ENCODE results near the gene PPP1R12C.
"Not testable (repeated sequence)": the region's sequence is repeated elsewhere in the genome, so short reads cannot be mapped to it uniquely, and the experiment has no call there.

Gene PPP1R12C

DNA sequence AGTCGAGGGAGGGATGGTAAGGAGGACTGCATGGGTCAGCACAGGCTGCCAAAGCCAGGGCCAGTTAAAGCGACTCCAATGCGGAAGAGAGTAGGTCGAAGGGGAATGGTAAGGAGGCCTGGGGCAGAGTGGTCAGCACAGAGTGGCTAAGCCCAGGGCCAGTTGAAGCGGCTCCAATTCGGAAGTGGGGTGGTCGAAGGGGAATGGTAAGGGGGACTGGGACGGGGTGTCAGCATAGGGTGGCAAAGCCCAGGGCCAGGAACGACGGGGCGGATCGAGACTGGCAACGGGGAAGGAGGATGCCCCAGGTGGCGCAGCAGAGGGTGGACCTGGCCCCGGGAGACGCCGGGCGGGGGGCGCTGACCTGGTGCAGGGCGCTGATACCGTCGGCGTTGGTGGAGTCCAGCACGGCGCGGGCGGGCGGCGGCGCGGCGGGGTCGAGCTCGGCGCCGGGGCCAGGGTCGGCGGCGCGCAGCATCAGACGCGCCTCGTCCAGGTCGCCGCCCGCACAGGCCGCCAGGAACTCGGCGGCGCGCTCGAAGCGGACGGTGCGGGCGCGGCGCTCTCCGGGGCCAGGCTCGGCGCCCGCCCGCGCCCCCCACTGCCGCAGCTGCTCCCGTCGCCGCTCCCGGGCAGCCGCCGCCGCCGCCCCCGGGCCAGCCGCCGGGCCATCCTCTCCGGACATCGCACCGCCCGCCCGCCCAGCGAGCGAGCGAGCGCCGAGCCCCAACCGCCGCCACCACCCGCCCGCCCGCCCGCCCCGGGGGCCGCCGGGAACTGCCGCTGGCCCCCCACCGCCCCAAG, at the start of gene PPP1R12C:
TSS of gene PPP1R12C (minus strand) at position 779 of the 804 bp plus-strand sequence. CDS start at position 685, 94 bp downstream.
- peak in 4 of 14 donors; percentile 19 to 53 (median 38) for DNase-seq

DNA sequence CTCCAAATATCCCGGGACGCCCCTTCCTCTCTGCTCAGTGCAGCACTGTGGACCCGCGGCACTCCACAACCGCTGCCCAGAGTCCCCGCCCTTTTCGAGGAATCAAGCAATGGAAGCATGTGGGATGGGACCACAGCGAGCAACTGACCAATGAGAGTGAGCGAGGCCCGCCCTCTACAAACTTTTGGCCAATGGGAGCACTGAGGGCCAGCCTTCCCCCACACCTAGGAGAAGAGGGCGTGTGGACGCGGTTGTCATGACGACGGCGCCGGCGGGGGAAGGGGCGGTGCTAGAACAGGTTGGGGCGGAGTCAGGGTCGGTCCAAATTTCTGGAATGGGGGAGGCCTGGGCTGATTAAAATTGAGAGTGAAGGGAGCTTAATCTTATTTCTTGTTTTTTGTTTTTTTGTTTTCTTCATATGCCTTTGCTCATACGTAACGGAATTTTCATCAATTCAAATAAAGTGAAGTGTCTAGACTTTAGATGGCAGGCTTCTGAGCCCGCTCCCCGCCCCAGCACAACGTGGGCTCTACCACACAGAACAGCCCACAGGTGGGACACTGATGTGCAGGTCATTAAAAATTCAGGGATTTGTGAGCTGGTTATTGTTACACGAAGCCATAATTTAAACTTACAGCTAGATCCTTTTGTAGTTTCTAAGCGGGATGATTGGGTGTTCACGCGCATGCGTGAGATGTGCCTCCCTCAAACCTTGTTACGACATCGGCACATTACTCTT, 49.3 kb upstream of the PPP1R12C start, which contains the start of gene DNAAF3:
TSS of gene DNAAF3 (minus strand) at position 84 of the 739 bp plus-strand sequence. CDS start 200 bp downstream, outside the sequence.
- peak; percentile 12 to 90 (median 70) for DNase-seq

DNA sequence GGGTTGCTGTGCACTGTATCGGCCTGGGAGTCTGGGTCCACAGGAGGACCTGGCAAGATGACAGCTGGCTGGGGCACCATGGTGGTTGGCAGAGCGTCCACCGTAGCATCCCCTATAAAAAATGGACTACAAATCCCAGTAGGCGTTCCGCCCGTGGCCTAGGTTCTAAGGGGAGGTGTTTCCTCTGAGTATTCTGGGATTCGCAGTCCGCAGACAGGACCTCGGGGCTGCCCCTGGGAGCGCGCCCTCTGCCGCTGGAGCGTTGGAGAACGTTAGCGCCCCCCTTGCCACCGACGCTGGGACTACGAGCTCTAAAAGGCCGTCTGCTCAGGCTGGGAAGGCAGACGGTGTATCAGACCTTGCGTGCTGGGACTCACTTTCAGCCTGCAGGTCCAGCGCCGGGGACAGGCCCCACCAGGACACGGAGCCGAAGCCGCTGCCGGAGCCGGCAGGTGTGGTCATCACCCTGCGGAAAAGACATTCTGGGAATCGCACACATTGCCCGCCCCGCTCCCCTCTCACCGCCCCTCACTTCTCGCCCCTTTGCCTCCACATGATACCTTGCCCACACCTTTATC, 48.6 kb upstream of the PPP1R12C start:
- DNase-seq, result peak in 7 of 14 donors; percentile 29 to 54 (median 37)

DNA sequence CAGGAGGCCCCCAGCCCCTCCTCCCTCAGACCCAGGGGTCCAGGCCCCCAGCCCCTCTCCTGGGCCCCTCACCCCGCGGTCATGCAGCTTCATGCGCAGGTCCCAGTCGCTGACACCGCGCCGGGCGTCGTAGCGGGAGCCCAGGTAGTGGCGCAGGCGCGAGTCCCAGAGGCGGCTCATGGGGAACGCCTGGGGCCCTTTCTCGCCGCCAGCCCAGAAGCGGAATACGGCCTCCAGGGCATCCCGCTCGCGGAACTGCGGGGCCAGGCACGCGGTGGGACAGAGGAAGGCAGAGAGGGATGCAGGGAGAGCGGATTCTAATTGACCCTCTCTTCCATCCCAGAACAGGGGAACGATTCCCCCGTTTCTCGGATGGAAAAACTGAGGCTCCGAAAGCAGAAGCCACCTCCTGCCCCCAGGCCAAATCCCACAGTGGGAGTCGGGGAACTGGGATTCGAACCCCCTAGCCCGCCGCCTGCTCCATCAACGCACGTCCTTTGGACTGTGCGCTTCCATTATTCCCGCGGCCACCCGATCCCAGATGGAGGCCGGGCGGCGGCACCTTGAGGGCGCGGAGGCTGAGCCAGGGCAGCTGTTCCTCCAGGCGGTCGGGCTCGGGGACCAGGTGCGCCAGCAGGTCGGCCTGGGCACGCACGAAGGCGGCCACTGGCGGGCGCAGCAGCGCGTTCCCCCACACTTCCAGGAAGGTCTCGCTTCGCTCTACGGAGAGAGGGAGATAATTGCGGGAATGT, 44.3 kb upstream of the PPP1R12C start:
- DNase-seq, result no peak

DNA sequence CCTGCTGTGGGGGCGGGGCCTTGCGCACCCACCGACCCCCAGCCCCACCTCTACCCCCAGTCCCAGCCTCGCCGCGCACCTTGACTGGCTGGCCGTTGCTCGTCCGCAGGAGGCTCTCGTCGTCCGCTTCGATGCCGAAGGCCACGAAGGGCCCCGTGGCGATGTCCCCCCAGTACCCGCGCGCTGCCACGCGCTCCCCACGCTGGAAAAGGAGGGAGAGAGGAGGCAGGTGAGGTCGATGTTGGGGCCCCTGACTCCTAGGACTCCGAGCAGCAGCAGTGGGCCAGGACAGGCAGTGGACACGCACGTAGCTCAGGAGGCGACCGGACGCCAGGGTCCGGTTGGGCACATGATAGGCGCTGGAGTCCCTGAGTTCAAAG, 43.5 kb upstream of the PPP1R12C start:
- no peak for DNase-seq

DNA sequence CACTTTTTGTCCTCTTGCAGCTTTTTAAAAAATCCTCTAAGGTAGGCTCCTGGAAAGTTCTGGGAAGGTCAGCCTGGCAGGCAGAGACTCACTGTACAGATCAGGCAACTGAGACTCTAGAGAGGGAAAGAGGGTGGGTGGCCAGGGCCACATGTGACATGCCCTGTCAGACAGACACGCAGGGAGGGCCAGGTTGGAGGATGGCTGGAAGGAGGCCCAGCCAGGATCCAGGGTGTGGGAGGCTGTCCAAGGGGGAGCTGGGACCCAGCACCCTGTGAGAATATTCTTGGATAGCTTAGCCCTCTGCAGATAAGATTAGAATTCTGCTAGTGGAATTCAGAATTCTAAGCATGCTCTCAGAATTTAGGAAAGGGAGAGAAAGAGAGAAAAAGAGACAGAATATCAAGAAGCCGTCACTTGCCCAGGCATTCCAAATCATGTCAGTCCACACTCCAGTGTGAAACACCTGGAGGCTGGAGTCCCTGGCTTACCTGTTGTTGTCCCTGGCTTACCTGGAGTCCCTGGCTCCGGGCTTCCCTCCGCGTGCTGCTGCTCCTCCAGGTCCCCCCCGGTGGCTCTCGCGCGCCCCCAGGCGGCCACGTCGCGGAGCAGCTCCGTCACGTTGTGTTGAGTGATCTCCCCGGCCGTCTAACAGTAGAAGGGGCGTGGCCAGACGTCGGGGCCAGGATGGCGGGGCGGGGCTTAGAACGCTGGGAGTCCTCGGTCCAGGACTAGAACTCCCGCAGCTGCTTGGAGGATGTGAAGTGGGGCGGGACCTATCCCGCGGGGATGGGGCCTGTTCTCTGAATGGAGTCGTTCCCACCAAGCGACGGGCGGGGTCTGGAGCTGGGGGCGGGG, 42.9 kb upstream of the PPP1R12C start:
- DNase-seq, result peak in 8 of 14 donors; percentile 2 to 59 (median 18)

DNA sequence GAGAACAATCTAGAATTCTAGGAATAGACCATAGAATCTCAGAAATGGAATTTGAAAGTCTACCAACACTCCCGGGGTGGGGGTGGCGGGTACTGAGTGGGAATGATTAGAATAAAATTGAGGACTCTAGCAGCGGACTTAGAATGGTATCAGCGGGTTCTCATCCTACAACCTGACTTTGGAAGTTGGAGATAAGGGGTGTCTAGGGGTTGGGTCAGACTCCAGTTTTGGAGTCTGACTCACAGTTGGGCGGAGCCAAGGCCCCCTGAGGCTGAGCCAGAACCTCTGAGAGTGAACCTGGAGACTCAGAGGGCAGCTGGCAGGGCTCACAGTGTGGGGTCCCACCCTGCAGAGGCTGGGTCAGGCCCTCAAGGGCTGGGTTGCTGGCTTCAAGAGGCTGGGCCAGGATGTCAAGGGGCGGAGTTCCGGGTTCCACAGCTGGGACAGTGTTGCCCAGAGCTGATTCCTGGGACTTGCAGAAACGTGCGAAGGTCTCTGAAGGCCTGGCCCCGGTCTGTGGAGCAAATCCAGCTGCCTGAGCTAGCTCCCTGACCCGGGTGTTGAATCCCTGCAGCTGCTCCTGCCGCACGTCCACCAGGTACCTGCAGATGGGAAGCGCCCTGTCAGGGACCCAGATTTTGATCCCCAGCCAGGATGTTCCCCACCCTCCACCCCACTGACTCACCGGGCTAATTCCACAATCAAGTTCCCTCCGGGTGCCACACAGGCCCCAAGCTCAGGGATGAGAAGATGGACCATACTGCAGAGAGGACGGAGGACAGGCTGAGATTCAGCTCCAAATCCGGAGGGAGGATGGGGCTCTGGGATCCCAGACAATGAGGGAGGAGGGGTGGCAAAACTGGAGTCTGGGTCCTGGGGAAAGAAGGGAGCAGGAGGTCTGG, 41.7 kb upstream of the PPP1R12C start:
- DNase-seq, result no peak

DNA sequence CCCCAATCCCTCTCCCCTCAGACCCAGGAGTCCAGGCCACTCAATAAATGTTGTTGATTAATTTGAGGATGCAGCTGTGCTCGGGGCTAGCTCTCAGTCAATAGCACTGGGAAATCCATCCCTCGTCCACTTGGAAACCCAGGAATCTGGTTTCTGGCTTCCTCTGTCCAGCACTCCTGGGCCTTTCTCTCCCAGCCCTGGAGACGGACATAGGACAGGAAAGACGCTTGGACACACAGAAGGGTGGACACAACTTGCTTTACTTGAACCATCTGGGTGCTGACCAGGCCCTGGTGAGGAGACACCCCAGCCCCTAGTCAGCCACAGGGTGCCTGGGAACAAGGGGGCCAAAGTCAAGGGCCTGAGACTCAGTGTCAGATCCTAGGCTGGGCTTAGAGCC, 41.0 kb upstream of the PPP1R12C start:
- no peak for DNase-seq

DNA sequence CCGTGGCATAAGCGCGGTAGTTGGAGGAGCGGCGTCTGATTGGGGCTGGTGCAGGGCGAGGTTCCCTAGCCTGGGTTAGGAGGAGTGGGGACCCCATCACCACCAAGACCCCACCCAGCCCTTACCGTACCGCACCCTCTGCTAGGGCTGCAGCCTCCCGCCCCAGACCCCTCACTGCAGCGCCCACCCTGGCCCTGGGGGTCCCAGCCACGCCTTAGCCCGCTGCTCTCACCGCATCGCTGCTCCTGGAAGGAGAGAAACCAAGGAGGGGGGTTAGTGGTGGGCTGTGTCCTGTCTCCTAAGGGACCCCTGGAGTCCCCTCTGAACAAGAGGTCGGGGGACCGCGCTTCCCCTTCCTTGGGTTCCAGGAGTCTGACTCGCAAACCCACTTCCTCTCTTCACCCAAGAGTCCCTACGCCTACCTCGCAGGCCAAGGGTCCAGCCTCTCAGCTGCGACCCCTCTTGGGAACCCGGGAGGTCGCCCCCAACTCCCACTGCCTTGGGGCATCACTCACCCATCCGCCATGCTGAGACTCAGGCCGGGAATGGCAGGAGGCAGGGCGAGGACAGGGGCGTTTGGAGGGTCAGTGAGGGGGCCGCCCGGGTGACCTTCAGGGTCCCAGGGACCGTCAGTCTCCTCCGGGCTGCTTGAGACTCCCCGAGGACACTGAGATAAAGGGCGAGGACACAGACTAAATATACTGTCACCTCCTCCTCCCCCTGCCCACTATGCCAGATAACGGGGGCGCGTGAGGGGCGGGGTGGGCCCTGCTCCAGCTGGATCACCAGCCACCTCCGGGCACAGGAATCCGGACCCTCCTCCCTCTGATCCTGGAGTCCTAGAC, 39.8 kb upstream of the PPP1R12C start, which contains the start of gene TNNI3:
TSS of gene TNNI3 (minus strand) at position 669 of the 845 bp plus-strand sequence. CDS start at position 526, 143 bp downstream.
- no peak for DNase-seq

DNA sequence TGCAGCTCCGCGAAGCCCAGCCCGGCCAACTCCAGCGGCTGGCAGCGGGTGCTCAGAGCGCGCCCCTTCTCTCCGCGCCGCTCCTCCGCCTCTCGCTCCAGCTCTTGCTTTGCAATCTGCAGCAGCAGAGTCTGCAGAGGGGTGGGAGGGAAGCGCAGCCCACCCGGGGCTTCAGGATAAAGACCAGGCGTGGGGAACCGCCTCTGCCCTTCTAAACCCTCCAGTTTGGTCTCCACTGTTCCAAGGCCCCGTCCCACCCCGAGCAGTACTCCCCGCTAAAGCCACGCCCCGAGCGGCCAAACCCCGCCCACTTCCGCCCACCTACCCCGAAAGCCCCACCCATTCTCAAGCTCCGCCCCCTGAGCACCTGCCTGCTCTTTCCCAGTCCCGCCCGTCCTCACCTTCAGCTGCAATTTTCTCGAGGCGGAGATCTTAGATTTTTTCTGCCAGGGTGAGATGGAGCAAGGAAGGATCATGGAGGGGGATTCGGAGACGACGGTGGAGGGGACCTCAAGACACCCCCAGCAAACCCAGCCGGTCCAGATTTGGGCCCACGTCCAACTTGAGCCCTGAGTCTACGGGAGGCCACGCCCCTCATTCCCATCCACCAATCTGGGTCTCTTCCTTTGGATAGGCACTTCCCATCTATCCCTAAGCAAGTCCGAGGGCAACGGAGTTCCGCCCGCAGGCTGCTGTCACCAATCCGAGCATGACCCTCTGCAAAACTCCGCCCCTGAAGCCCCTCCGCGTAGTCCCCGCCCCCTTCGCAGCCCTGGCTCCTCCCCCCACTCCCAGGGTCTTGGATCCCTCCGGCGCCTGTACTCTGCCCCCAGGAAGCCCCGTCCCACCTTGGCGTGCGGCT, 39.0 kb upstream of the PPP1R12C start:
- peak in 1 of 14 donors; percentile 0 for DNase-seq

DNA sequence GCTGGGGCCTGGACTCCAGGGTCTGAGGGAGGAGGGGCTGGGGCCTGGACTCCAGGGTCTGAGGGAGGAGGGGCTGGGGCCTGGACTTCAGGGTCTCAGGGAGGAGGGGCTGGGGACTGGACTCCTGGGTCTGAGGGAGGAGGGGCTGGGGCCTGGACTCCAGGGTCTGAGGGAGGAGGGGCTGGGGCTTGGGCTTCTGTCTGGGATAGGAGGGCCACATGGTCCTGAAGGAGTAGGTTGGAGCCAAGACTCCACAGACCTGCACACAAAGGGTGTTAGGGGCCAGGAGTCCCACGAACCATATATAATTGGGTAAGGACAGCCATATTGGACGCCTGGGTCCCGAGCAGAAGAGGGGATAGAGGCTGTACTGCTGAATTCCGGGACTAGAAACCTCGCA, 38.3 kb upstream of the PPP1R12C start:
- not testable (repeated sequence) for DNase-seq

DNA sequence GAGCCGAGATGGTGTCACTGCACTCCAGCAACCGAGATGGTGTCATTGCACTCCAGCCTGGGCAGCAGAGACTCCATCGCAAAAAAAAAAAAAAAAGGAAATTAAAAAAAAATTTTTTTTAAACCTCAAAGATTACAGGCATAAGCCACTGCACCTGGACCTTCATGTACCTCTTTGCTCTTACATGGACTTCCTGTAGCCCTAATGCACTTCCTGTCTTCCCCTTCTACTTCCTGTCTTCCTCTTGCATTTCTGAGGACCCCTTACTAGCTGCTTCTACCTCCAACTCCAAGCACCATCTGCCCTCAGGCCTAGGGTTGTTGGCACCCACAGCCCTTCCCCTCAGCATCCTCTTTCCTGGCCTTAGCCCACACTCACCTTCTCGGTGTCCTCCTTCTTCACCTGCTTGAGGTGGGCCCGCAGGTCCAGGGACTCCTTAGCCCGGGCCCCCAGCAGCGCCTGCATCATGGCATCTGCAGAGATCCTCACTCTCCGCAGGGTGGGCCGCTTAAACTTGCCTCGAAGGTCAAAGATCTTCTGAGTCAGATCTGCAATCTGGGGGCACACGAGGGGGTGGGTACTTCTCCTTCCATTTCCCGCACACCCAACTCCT, 36.3 kb upstream of the PPP1R12C start:
- no peak for DNase-seq

DNA sequence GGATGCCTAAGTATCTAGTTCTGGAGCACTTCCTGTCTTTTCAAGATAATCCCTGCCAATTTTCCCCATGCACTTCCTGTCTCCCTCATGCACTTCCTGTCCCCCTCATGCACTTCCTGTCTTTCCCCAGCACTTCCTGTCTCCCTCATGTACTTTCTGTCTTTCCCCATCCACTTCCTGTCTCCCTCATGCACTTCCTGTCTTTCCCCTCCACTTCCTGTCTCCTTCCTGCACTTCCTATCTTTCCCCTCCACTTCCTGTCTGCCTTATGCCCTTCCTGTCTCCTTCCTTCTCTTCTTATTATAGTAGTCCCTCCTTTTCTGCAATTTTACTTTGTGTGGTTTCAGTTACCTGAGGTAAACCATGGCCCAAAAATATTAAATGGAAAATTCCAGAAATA, 34.6 kb upstream of the PPP1R12C start:
- no peak for DNase-seq

DNA sequence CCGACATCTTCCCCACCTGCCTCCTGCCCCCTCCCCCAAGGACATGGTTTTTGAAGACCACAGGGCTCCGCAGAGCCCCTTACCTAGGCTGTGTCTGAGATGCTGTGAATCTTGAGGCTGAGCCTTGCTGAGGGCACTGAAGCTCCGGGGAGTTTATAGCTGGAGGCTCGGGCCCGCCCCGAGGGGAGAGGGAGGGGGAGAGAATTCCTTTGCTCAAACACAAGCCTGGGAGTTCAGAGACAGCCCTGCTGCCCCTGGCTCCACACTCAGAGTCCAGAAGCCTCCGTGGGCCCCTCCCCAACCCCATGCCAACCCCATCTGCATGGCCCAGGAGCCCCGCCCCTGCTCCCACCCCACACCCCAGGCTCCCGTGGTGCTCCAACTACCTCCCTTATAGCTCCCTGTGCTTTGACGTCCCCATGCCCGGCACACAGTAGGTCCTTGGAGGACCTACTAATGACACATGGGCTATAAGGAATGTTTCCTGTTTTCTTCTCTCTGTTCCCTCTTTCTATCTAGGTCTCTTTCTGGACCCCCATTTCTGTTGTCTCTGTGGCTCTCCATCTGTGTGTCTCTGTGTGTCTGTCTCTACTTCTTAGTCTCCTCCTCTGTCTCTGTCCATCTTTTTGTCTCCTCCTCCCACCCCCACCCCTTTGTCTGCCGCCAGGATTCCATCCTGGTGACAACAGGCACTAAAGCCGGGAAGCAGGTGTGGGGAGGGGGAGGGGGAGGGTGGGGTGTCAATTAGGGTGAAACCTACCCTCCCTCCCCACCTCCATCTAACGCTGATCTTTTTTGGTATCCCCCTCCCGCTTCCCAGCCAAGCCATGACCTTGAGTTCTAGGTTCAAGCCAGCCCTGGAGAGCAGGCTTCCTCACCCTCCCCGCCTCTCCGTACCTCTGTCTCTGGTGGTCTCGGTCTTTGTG, 31.9 kb upstream of the PPP1R12C start, which contains the start of gene TNNT1:
TSS of gene TNNT1 (minus strand) at position 129 of the 926 bp plus-strand sequence. CDS start 2,049 bp downstream, outside the sequence.
- no peak for DNase-seq

DNA sequence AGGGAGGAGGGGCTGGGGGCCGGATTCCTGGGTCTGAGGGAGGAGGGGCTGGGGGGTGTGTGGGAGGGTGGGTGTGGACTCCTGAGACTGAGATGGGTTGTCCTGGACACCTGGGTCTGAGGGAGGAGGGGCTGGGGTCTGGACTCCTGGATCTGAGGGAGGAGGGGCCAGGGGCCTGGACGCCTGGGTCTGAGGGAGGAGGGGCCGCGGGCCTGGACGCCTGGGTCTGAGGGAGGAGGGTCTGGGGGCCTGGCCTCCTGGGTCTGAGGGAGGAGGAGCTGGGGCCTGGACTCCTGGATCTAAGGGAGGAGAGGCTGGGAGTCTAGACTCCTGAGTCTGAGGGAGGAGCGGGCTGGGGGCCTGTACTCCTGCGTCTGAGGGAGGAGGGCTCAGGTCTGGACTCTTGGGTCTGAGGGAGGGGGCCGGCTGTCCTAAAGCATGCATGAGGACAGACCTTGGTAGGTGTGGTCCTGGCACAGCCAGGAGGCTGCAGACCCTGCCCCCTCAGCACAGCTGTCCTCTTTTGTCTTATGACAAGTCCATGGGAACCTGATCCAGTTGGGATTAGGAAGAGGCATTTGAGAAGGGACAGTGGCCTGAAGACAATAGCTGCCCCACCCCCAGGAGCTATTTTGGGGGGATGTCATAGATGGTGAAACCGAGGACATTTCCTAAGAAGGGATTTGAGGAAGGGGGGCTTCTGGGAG, 30.3 kb upstream of the PPP1R12C start:
- DNase-seq, result no peak
